ENCODE measurements around the gene PDE1C. TPM values are rescaled to one million over a fixed set of nuclear protein-coding genes. Genes with fewer than 3 reads are reported as not detected.

PDE1C gene
- total RNA-seq, 6 experiments from 2014 or later, result 0.19 to 1.9 (median 1.2) TPM

DNA sequence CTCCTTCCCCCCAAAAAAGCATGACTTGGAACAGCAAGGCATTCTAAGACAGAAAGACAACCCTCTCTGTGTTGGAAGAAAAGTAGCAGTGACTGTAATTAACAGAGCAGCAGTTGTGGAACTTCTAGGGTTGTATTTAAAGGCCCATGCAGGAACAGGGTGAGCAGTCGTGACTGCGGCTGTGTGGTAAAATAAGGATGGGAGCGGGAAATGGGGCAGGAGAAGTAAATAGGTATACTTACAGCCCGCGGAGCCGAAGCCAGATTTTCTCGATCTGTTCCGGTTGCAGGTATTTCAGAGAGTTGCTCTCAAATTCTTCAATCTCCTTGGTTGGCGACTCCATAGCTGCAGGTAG is 179 bp downstream of the PDE1C start:
- peak overlapping the region; percentile 34 for H3K4me3 Mint-ChIP-seq
- H3K27ac Mint-ChIP-seq, result no peak overlapping the region
- DNase-seq, result no peak
- peaks cover 4% of the 10 kb centered on the region; the same call in 1 of the 2 replicates for H3K9me3 Mint-ChIP-seq
- H3K4me1 Mint-ChIP-seq (ENCODE audit: low read depth), result no peaks in the 10 kb centered on the region
- TF ChIP-seq, protein P1, sequence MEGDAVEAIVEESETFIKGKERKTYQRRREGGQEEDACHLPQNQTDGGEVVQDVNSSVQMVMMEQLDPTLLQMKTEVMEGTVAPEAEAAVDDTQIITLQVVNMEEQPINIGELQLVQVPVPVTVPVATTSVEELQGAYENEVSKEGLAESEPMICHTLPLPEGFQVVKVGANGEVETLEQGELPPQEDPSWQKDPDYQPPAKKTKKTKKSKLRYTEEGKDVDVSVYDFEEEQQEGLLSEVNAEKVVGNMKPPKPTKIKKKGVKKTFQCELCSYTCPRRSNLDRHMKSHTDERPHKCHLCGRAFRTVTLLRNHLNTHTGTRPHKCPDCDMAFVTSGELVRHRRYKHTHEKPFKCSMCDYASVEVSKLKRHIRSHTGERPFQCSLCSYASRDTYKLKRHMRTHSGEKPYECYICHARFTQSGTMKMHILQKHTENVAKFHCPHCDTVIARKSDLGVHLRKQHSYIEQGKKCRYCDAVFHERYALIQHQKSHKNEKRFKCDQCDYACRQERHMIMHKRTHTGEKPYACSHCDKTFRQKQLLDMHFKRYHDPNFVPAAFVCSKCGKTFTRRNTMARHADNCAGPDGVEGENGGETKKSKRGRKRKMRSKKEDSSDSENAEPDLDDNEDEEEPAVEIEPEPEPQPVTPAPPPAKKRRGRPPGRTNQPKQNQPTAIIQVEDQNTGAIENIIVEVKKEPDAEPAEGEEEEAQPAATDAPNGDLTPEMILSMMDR (IDR thresholded peaks at IDR 0.05), result no peak
- H3K36me3 Mint-ChIP-seq (ENCODE audit: low read depth), result no peaks in the 10 kb centered on the region
- peaks cover 4% of the 10 kb centered on the region; the same call in 1 of the 2 replicates for H3K27me3 Mint-ChIP-seq (ENCODE audit: insufficient read depth)

DNA sequence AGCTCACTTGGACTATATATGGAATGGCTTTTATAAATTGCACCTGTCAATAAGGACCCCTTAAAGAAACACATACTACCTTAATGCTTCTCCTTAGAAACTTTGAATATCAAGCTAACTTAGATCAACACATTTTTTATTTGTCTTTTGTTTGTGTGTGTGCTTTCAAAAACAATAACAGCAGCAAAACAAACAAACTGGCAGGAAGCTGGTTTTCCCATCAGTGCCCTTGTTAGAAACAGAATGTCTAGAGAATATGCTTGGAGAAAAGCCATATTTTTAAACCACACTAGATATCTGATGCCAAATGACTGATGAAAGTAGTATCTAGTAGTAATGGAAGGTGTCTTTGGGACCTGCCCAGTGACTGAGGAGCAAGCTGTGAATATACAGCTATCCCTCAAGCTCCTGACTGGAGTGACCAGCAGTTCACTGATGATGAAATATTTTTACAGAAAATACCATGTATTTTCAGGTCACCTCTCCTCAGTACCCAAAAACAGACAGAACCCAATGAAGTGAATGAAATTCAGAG is 1.0 kb downstream of the PDE1C start:
- TF ChIP-seq, protein P1 (IDR thresholded peaks at IDR 0.05), result no peak
- Mint-ChIP-seq H3K4me3 (no peak overlapping the region; the same call in 1 of the 2 replicates), H3K9me3 (peaks cover 6% of the 10 kb centered on the region; the same call in 1 of the 2 replicates), H3K27ac (no peak overlapping the region), H3K36me3 (ENCODE audit: low read depth) (no peaks in the 10 kb centered on the region; the same call in 1 of the 2 replicates), H3K27me3 (ENCODE audit: insufficient read depth) (peaks cover 5% of the 10 kb centered on the region; the same call in 1 of the 2 replicates), H3K4me1 (ENCODE audit: low read depth) (no peaks in the 10 kb centered on the region)
- no peak for DNase-seq

DNA sequence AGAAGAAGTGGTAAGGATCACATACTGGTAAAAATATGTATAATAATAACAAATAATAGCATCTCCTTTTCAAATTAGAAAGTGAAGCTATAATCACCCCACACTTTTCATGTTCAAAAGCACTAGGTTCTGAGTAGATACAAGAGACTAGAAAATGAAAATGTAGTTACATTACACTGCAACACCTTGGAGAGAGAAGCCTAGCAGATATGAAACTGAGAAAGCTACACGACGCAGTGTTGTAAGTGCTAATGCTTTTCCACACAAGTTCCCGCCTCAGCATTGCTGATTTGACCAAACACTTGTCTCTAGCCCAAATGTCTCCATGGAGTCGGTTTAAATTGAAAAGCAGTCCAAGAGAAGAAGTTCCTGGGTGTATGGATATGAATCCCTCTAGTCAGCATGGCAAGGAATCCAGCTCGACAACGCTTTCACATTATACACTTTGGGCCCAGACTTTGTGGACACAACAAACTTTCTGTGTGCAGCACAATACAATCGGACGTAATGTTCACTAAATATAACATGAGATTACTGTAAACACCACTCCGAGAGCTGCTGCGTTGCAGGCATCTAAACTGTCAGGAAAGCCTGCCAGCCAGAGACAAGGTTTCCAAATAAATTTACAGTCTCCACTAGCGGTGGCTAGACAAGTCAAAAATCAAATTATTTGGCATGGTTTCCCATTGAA is 1.7 kb downstream of the PDE1C start:
- DNase-seq, result no peak
- H3K36me3 Mint-ChIP-seq (ENCODE audit: low read depth), result no peaks in the 10 kb centered on the region; the same call in 1 of the 2 replicates
- H3K9me3 Mint-ChIP-seq, result peaks cover 9% of the 10 kb centered on the region; the same call in 1 of the 2 replicates
- no peak overlapping the region for H3K27ac Mint-ChIP-seq
- H3K4me1 Mint-ChIP-seq (ENCODE audit: low read depth), result no peaks in the 10 kb centered on the region
- TF ChIP-seq, protein P1 (IDR thresholded peaks at IDR 0.05), result no peak
- peaks cover 5% of the 10 kb centered on the region; the same call in 1 of the 2 replicates for H3K27me3 Mint-ChIP-seq (ENCODE audit: insufficient read depth)
- no peak overlapping the region for H3K4me3 Mint-ChIP-seq

DNA sequence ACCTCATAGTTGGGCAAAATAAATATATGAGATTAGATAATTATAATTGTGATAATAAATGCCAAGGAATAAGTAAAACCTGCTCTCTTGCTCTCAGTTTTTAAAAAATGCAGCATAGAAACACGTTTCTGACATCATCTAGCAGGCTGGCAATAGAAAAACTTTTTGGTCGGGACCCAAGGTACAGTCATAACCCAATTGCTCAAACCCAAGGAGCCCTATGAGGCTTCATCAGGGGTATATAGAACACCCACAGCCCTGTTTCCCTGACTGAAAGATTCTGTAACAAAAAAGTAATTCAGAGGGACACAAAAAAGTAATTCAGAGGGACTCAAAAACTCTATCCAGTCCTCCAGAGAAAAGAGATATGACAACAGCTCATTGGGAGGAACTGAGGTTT is 3.8 kb downstream of the PDE1C start:
- no peak overlapping the region for H3K27ac Mint-ChIP-seq
- DNase-seq, result no peak
- no peaks in the 10 kb centered on the region; the same call in 1 of the 2 replicates for H3K36me3 Mint-ChIP-seq (ENCODE audit: low read depth)
- H3K4me1 Mint-ChIP-seq (ENCODE audit: low read depth), result no peaks in the 10 kb centered on the region
- peaks cover 4% of the 10 kb centered on the region; the same call in 1 of the 2 replicates for H3K27me3 Mint-ChIP-seq (ENCODE audit: insufficient read depth)
- H3K9me3 Mint-ChIP-seq, result peaks cover 6% of the 10 kb centered on the region; the same call in 1 of the 2 replicates
- H3K4me3 Mint-ChIP-seq, result no peak overlapping the region
- TF ChIP-seq, protein P1 (IDR thresholded peaks at IDR 0.05), result no peak

DNA sequence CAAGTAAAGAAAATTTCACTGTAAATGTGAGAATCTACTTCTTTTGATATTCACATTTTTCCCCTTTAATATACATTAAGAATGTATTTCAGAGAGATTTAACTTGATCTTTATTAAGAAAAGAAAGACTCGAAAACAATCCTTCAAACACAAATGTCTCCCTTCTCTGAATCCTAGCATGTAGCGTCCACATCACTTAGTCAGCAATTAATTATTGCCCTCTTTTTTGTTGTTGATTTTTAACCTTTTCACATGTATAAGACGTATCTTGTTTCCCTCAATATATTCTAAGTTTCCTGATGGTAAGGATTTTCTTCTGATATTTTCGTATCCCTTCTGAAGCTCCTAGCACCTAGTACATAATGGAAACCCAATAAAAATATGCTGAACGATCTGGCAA is 6.6 kb downstream of the PDE1C start:
- peaks cover 2% of the 10 kb centered on the region; the same call in 1 of the 2 replicates for H3K27me3 Mint-ChIP-seq (ENCODE audit: insufficient read depth)

More for the DNA sequence above, 6.6 kb downstream of the PDE1C start:
- Mint-ChIP-seq H3K4me3 (no peak overlapping the region), H3K36me3 (ENCODE audit: low read depth) (no peaks in the 10 kb centered on the region; the same call in 1 of the 2 replicates), H3K4me1 (ENCODE audit: low read depth) (peaks cover 16% of the 10 kb centered on the region; the same call in 1 of the 2 replicates), H3K27ac (no peak overlapping the region), H3K9me3 (peaks cover 5% of the 10 kb centered on the region; the same call in 1 of the 2 replicates)
- TF ChIP-seq, protein P1 (IDR thresholded peaks at IDR 0.05), result no peak
- DNase-seq, result no peak
